CD4-positive, alpha-beta T cell treated with Interleukin-15 for 1 hour (primary cell): ENCODE data around the gene TMEM117.
A peak's percentile ranks its signal among the peaks of the same experiment; 100 is the strongest.

Source experiments
- DNase-seq: peaks from one replicate; pipeline ENCODE4 v3.0.0-alpha.2; 2020

The TMEM117 gene

GRCh38 chr12:43835656-43836474 lies at the start of gene TMEM117:
Gene TMEM117 (plus strand): TSS chr12:43836081.
- peak; percentile 51 for DNase-seq

- DNase-seq: no peak
Observed at GRCh38 chr12:43786899-43787693, 48.8 kb upstream of the TMEM117 start.

- no peak for DNase-seq
Observed at GRCh38 chr12:43789941-43790340, 45.9 kb upstream of the TMEM117 start.

- DNase-seq: no peak
Observed at GRCh38 chr12:43795716-43796280, 40.1 kb upstream of the TMEM117 start.

GRCh38 chr12:43797561-43798217 lies 38.2 kb upstream of the TMEM117 start:
- no peak for DNase-seq

GRCh38 chr12:43805149-43805859 lies 30.6 kb upstream of the TMEM117 start:
- DNase-seq: no peak

- peak; percentile 83 for DNase-seq
Observed at GRCh38 chr12:43805860-43806736, 29.8 kb upstream of the TMEM117 start, which contains the start of gene TWF1. Gene TWF1 (minus strand): TSS chr12:43806317. CDS start chr12:43806245, 72 bp downstream.

- no peak for DNase-seq
Observed at GRCh38 chr12:43806737-43807072, 29.2 kb upstream of the TMEM117 start.

GRCh38 chr12:43807386-43807785 lies 28.5 kb upstream of the TMEM117 start:
- DNase-seq: no peak

GRCh38 chr12:43812057-43812456 lies 23.8 kb upstream of the TMEM117 start:
- DNase-seq: no peak

- no peak for DNase-seq
Observed at GRCh38 chr12:43812926-43813325, 23.0 kb upstream of the TMEM117 start.

- DNase-seq: no peak
Observed at GRCh38 chr12:43815416-43815815, 20.5 kb upstream of the TMEM117 start.

GRCh38 chr12:43816168-43816567 lies 19.7 kb upstream of the TMEM117 start:
- no peak for DNase-seq

- DNase-seq: no peak
Observed at GRCh38 chr12:43824207-43824775, 11.6 kb upstream of the TMEM117 start.

GRCh38 chr12:43826681-43827080 lies 9.2 kb upstream of the TMEM117 start:
- DNase-seq: no peak

- no peak for DNase-seq
Observed at GRCh38 chr12:43827093-43827492, 8.8 kb upstream of the TMEM117 start.

- no peak for DNase-seq
Observed at GRCh38 chr12:43832463-43833168, 3.3 kb upstream of the TMEM117 start.

- DNase-seq: no peak
Observed at GRCh38 chr12:43835264-43835655, 621 bp upstream of the TMEM117 start.

- DNase-seq: no peak
Observed at GRCh38 chr12:43836475-43836989, 651 bp downstream of the TMEM117 start.

- DNase-seq: no peak
Observed at GRCh38 chr12:43840338-43840737, 4.5 kb downstream of the TMEM117 start.
